Measurements from ENCODE around the gene NPRL2. TPM values are rescaled to one million over a fixed set of nuclear protein-coding genes. Genes with fewer than 3 reads are reported as not detected.

Gene NPRL2
- total and polyA plus RNA-seq, 2 of the 13 experiments (the other 11 are each of a cell fraction or from before 2014, with no cell fraction given), result 30.6 to 51.4 TPM

GRCh38 chr3:50325113-50325480 is 25.5 kb downstream of the NPRL2 start:
- CTCF ChIA-PET (ENCODE audit: low intra/inter-chr PET ratio, low total read pairs), result interaction anchor here (1.1 to 1.5 kb wide), 4 partner anchors 22 to 67 kb away, joined by 4 to 14 read pairs (median 7); partner anchors contain the start of genes HYAL1 and IFRD2
- ATAC-seq (no peak), FAIRE-seq (no peak), DNase-seq (ENCODE audit: low spot score) (no peak)
- BruUV-seq (replicated peaks), result no TSS peak
- POLR2A ChIA-PET, result interaction anchor here (0.5 to 13.0 kb wide), 5 partner anchors 11 to 61 kb away, joined by 3 to 222 read pairs (median 5); partner anchors contain the start of genes HYAL1, HYAL3, LSMEM2 and NAA80
- no peaks in the 10 kb centered on the region; a peak in 1 of 5 replicates for H3K27me3 ChIP-seq (ENCODE audit: control insufficient read depth in 1 of 2, insufficient read depth in 2 of 2, low read length in 2 of 2)
- H3K9ac ChIP-seq (ENCODE audit: insufficient read depth, low read depth, low read length), result no peak overlapping the region
- in situ Hi-C loops (cut with HindIII; ENCODE audit: extremely low pct_ligation_motif_present, low pct_unique_long_range_greater_than_20kb), result no loop called here
- no peak overlapping the region for H2AFZ ChIP-seq (ENCODE audit: low read length)
- no peak overlapping the region for H3K4me3 ChIP-seq (replicated peaks in 1 of 3; ENCODE audit: insufficient read depth in 1 of 3, low read depth in 2 of 3, low read length in 3 of 3)
- H3K36me3 ChIP-seq (replicated peaks in 1 of 2; ENCODE audit: control insufficient read depth in 1 of 2, insufficient read depth in 2 of 2, low read length in 2 of 2), result peaks cover 1 to 17% of the 10 kb centered on the region in 2 experiments
- H3K4me2 ChIP-seq (ENCODE audit: low read depth, low read length), result no peak overlapping the region
- intact Hi-C loops (cut with micrococcal nuclease; ENCODE audit: unreplicated experiment), result no loop called here
- no peaks in the 10 kb centered on the region for H3K9me3 ChIP-seq (ENCODE audit: low read length)
- whole genome bisulfite sequencing (ENCODE audit: low lambda C conversion rate), result 86% methylated on average over 1 of the region's 2 CpGs
- peaks cover 65% of the 10 kb centered on the region for H3K4me1 ChIP-seq (ENCODE audit: insufficient read depth, low read length)
- no peaks in the 10 kb centered on the region for H4K20me1 ChIP-seq (ENCODE audit: insufficient read depth, low read length)
- no peak overlapping the region for H3K27ac ChIP-seq (ENCODE audit: extremely low read length, insufficient read depth, low read length)
- H3K79me2 ChIP-seq (ENCODE audit: insufficient read depth, low read length), result peaks cover 21% of the 10 kb centered on the region
- TF ChIP-seq SAFB2 (CRISPR knock-in tag; IDR thresholded peaks at IDR 0.05; ENCODE audit: borderline replicate concordance, low read depth) (no peak), TCF7L2 (IDR thresholded peaks at IDR 0.05; ENCODE audit: low read depth, low read length) (no peak), KDM5B (CRISPR knock-in tag; IDR thresholded peaks at IDR 0.05; ENCODE audit: borderline replicate concordance) (no peak), ZNF792 (CRISPR knock-in tag; IDR thresholded peaks at IDR 0.05) (no peak), RCOR2 (CRISPR knock-in tag; IDR thresholded peaks at IDR 0.05) (no peak), PRDM10 (CRISPR knock-in tag; IDR thresholded peaks at IDR 0.05; ENCODE audit: low read depth) (no peak), HOXD1 (CRISPR knock-in tag; IDR thresholded peaks at IDR 0.05) (no peak), HNF1B (CRISPR knock-in tag; IDR thresholded peaks at IDR 0.05) (no peak), ZNF530 (CRISPR knock-in tag; IDR thresholded peaks at IDR 0.05; ENCODE audit: low read depth) (no peak), TCF12 (IDR thresholded peaks at IDR 0.05) (no peak), TCF12 (CRISPR knock-in tag; IDR thresholded peaks at IDR 0.05) (no peak), ZNF451 (CRISPR knock-in tag; IDR thresholded peaks at IDR 0.05) (no peak), ESRRA (CRISPR knock-in tag; IDR thresholded peaks at IDR 0.05; ENCODE audit: low read depth) (no peak), IRX3 (CRISPR knock-in tag; IDR thresholded peaks at IDR 0.05; ENCODE audit: borderline replicate concordance, low read depth) (no peak)
- TF ChIP-seq, protein P1, sequence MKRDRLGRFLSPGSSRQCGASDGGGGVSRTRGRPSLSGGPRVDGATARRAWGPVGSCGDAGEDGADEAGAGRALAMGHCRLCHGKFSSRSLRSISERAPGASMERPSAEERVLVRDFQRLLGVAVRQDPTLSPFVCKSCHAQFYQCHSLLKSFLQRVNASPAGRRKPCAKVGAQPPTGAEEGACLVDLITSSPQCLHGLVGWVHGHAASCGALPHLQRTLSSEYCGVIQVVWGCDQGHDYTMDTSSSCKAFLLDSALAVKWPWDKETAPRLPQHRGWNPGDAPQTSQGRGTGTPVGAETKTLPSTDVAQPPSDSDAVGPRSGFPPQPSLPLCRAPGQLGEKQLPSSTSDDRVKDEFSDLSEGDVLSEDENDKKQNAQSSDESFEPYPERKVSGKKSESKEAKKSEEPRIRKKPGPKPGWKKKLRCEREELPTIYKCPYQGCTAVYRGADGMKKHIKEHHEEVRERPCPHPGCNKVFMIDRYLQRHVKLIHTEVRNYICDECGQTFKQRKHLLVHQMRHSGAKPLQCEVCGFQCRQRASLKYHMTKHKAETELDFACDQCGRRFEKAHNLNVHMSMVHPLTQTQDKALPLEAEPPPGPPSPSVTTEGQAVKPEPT (CRISPR knock-in tag; IDR thresholded peaks at IDR 0.05; ENCODE audit: low read depth), result no peak
- TF ChIP-seq, protein P2, sequence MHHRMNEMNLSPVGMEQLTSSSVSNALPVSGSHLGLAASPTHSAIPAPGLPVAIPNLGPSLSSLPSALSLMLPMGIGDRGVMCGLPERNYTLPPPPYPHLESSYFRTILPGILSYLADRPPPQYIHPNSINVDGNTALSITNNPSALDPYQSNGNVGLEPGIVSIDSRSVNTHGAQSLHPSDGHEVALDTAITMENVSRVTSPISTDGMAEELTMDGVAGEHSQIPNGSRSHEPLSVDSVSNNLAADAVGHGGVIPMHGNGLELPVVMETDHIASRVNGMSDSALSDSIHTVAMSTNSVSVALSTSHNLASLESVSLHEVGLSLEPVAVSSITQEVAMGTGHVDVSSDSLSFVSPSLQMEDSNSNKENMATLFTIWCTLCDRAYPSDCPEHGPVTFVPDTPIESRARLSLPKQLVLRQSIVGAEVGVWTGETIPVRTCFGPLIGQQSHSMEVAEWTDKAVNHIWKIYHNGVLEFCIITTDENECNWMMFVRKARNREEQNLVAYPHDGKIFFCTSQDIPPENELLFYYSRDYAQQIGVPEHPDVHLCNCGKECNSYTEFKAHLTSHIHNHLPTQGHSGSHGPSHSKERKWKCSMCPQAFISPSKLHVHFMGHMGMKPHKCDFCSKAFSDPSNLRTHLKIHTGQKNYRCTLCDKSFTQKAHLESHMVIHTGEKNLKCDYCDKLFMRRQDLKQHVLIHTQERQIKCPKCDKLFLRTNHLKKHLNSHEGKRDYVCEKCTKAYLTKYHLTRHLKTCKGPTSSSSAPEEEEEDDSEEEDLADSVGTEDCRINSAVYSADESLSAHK (CRISPR knock-in tag; IDR thresholded peaks at IDR 0.05; ENCODE audit: borderline replicate concordance), result no peak

All from HepG2 (cell line).